Ishikawa (cell line): ENCODE data around the gene HOXC10.

Experiments
- CEBPB ChIP-seq: IDR thresholded peaks from 2 replicates; pipeline ENCODE4 v1.6.1; 2012
- CREB1 ChIP-seq: IDR thresholded peaks from 2 replicates; pipeline ENCODE4 v1.6.1; 2012; ENCODE audit warnings: low read depth
- EGR1 ChIP-seq: IDR thresholded peaks from 2 replicates; pipeline ENCODE4 v1.6.1; 2012
- EP300 ChIP-seq: IDR thresholded peaks from 2 replicates; pipeline ENCODE4 v1.6.1; 2012; ENCODE audit warnings: borderline replicate concordance
- MAX ChIP-seq: IDR thresholded peaks from 2 replicates; pipeline ENCODE4 v1.6.1; 2012
- NFIC ChIP-seq: IDR thresholded peaks from 2 replicates; pipeline ENCODE4 v1.6.1; 2012
- RAD21 ChIP-seq: IDR thresholded peaks from 2 replicates; pipeline ENCODE4 v1.6.1; 2012; ENCODE audit warnings: low read depth
- REST ChIP-seq: IDR thresholded peaks from 2 replicates; pipeline ENCODE4 v1.6.1; 2012; ENCODE audit warnings: low read depth, mild to moderate bottlenecking
- TCF12 ChIP-seq: IDR thresholded peaks from 2 replicates; pipeline ENCODE4 v1.6.1; 2012; ENCODE audit warnings: low read depth
- TEAD4 ChIP-seq: IDR thresholded peaks from 2 replicates; pipeline ENCODE4 v1.6.1; 2012
- ZBTB7A ChIP-seq: IDR thresholded peaks from 2 replicates; pipeline ENCODE4 v1.6.1; 2012; ENCODE audit warnings: low read depth

- TF ChIP-seq NFIC (no peak), MAX (no peak), RAD21 (no peak), CEBPB (no peak), CREB1 (no peak), TCF12 (no peak), EGR1 (no peak), ZBTB7A (no peak), TEAD4 (no peak), REST (no peak), EP300 (no peak)
Observed at GRCh38 chr12:53947743-53948142, 37.2 kb upstream of the HOXC10 start.
